ENCODE measurements around the gene PDE6C.

Gene PDE6C

GRCh38 chr10:93612311-93612710, at the start of gene PDE6C:
Gene PDE6C, plus strand, starts transcription at chr10:93612537. Its CDS starts 189 bp downstream, at chr10:93612726.
- DNase-seq: no peak

DNA sequence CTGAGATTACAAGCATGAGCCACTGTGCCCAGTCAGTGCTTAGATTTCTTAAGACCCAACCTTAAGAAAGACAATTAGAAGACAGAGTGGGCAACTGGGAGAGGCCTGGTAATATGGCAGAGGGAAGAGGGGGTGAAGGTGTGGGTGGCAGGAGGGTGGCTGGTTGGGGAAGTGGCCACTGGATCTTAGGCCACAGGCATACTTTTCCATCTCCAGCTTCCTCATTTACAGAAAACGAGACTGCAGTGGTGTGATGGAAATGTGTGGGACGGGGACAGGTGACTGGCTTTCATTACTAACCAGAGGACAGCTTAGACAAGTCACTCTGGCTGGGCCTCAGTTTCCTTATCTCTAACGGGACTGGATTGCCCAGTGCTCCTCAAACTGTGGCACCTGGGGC, 46.9 kb upstream of the PDE6C start:
- no peak for DNase-seq

- no peak for DNase-seq
Observed at GRCh38 chr10:93566435-93567276, 45.7 kb upstream of the PDE6C start, which contains the start of gene FFAR4. Gene FFAR4, plus strand, starts transcription at chr10:93566665. Its CDS starts 56 bp downstream, at chr10:93566721.

DNA sequence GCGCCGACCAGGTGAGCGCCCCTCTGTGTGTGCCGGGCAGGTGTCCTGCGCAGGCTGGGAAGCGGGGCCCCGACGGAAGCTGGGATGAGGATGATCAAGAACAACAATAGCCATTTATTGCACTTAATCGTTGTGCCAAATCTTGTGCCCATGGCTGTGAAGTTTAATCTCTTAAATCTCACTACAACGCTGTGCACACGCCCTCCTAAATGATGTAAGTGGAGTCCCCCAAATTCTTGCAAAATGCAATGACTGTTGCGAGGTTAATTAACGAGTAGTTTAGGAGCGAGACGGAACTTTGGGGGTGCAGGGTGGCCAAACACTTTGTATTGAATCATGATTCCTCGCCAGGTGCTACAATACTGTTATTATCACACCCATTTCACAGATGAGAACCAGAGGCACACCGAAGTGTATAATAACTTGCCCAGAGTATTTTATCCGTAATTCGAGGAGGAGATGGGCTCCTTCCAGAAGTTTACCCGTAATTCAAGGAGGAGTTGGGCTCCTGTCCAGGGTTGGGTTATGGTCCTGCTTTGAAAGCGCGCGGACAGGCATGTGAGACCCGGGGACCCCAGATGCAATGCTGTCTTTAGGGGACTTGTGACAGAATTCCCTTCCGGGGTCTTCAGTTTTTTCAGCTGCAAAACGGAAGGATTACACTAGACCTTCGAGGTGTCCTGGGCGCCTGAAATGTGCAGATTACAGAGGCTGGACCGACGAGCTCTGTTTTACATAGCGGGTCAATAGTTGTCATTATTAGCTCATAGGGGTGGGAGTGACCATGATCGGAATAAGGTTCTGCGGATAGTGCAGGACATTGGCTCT, 44.8 kb upstream of the PDE6C start:
- DNase-seq: no peak

DNA sequence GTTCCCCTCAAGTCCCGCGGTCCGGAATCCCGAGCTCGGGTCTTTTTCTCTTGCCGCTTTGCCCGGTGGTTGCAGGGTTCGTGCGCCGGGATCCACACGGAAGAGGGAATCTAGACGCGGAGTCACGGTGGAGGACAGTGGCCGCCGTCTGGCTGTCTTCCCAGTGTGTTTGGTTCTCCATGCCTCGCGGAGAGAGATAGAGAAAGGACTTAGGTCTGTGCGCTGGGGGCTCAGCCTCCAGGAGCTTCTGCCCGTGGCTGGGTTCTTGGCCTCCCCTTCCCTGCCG, 44.3 kb upstream of the PDE6C start:
- DNase-seq: no peak

DNA sequence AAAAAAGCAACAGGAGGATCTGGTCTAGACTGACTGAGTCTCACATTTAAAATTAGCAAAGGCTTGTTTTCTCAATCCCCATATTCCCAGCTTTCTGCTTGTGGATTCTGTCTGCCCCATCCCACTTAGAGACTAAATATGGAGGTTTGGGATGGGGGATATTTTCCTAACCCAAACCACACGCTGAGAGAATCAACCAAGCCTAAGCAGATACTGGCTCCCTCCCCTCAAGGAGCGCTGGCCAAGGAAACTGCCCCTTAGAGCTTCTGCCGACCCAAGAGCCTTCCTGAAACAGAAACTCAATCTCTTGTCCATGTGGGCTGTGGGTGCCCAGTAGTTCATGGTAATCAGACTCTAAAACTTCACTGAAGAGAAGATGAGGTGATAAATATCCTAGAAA, 42.0 kb upstream of the PDE6C start:
- no peak for DNase-seq

- no peak for DNase-seq
Observed at GRCh38 chr10:93572606-93573005, 39.7 kb upstream of the PDE6C start.

GRCh38 chr10:93573051-93573909, 39.1 kb upstream of the PDE6C start:
- no peak for DNase-seq

- no peak for DNase-seq
Observed at GRCh38 chr10:93573924-93574323, 38.4 kb upstream of the PDE6C start.

DNA sequence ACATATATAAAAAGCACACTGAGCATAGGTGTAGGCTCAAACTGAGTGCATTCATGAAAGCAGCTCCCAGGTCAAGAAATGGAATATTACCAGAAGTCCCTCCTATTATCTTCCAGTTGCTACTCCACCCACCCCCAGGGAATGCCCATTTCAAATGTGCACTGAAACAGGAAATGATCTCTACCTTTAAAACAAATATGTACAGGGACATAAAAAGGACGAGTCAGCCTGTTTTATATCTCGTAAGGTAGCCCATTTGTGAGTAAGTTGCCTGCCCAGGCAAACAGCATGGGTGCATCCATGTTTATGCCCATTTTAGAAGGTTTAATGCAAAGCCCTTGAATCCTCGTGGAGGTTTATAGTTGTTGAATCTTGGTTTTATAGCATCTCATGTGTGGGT, 35.4 kb upstream of the PDE6C start:
- DNase-seq: no peak

GRCh38 chr10:93577565-93577964, 34.8 kb upstream of the PDE6C start:
- no peak for DNase-seq

GRCh38 chr10:93579089-93579488, 33.2 kb upstream of the PDE6C start:
- DNase-seq: no peak

- no peak for DNase-seq
Observed at GRCh38 chr10:93579985-93580711, 32.2 kb upstream of the PDE6C start.

DNA sequence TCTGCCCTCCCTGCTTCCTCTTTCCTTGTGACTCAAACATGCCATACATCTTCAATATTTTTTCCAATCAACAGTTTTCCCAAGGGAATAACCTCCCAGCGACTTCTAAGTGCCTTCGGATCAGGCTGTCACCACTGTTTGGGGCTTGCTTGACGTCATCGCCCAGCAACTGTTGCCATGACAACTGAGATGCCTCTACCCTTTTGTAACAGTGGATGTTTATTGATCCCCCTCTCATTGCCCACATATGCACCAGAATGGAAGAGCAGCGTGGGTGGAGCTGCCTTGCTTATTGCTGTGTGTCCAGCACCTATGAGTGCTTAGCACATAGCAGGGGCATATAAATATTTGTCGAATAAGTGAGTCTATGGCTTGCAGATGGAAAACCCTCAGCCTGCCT, 31.5 kb upstream of the PDE6C start:
- no peak for DNase-seq

DNA sequence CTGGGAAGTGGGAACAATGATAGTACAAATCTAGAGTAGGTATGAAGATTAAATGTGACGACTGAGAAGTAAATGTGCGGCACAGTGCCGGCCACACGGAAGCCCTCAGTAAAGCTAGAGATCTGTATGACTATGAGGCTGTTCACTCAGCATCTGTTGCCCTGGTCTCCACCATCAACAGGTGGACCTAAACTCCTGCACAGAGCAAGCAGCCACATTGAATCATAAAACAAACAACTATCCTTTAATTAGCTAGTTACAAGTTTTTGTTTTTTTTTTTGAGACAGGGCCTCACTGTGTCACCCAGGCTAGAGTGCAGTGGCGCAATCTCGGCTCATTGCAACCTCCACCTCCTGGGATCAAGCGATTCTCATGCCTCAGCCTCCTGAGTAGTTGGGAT, 27.9 kb upstream of the PDE6C start:
- DNase-seq: no peak

GRCh38 chr10:93589648-93590562, 22.4 kb upstream of the PDE6C start:
- DNase-seq: no peak

DNA sequence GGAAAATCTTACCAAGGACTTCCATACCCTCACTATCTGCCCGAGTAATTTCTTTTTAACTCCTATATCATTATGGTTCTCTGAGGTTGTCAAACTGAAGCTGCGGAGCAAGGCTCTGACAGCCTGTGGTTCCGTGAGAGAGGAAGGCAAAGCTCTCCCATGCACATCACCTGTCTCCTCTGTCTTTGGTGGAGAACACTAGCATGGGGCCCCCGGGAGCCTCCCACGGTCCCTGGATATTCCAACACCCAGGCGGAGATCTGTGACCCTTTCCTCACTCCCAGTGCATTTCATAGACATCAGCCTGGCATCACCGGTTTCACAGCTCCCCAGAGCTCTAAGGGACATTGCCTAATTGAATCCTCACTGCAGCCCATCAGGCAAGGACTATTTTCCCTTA, 21.7 kb upstream of the PDE6C start:
- no peak for DNase-seq

DNA sequence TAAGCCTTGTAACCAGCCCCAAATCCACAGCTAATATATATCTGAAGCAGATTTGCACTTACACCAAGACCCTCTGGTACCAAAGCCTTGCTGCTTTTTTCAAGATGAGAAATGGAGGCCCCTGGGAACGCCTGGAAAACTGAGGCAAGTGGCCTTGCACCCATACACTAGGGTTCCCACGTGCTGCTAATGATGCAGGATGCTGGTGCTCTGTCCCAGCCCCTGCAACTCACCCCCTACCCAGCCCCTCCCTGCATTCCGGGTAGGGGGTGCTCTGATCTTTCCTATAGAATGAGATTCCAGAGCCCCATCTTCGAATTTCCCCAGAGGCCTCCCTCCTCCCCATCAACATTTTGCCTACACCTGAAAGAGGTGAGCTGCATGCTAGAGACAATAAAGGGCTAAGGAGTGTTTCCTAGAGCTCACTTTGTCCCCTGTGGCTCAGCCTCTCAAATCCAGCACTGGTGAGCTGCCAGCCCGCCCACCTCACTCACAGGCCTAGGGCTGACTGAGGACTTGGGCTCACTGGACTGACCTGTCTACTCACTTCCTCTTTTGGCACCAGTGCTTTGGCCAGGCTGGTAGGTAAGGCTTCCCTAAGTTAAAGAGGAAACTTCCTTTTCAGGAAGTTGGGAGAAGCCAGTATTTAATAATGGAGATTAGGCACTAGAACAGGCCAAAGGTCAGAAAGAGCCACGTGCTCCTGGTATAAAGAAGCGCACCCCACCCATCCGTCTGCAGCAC, 21.1 kb upstream of the PDE6C start:
- no peak for DNase-seq

DNA sequence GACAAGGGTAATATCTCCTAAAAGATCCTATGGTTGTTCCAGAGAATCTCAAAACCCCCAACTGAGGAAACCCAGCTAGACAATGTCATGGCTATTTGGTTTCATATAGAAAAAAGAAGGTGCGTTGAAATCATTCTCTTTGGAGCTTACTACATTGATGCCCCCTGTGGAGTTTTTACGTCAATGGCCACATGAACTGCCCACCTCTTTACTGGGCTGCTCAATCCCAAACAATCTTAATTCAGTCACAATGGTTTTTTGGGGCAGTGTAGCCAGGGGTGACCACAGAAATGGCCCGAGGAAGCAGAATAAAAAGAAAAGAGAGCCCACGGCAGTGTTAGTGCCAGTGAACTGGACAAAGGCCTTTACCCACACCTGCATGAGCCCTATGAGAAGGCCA, 19.1 kb upstream of the PDE6C start:
- no peak for DNase-seq

DNA sequence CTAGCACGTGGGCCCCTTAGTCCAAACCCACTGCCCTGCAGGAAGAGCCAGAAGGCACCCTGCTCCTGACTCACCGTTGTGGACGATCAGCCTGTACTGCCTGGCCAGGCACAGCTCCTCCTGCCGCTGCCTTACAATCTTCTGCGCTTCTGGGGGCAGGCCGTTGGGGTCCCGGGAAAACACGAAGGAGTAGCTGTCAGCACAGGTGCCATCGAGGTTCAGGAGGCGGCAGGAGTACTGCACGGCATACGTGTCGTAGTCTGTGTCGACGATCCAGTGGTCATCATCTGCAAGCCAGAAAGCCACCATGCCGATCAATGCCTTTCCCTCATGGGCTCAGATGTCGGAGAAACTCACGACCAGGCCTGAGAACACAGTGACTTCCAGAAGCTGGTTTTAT, 18.6 kb upstream of the PDE6C start:
- DNase-seq: no peak

DNA sequence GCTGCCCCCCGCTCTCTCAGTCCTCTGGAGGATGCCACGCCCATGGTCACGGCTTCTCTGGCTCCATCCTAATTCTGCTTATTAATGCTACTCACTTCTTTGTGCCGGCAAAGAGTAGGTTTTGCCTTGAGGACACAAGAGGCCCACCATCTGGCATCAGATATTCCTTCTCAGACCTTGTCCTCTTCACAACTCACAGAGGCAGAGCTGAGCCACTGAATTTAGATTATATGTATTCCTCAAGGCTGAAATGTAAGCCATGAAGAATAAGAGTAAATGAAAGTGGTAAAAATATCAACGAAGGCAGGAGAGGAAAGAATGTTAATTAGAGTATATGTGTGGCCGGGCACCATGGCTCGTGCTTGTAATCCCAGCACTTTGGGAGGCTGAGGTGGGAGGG, 17.8 kb upstream of the PDE6C start:
- no peak for DNase-seq
